Measurements from ENCODE around the gene MSH5. TPM values are rescaled to one million over a fixed set of nuclear protein-coding genes. Genes with fewer than 3 reads are reported as not detected.
A peak's percentile ranks its signal among the peaks of the same experiment; 100 is the strongest.

Gene MSH5
- total and polyA plus RNA-seq, 9 of the 15 experiments (the other 6 are each of a cell fraction or from before 2014, with no cell fraction given), result 12.5 to 104 (median 46.6) TPM

DNA sequence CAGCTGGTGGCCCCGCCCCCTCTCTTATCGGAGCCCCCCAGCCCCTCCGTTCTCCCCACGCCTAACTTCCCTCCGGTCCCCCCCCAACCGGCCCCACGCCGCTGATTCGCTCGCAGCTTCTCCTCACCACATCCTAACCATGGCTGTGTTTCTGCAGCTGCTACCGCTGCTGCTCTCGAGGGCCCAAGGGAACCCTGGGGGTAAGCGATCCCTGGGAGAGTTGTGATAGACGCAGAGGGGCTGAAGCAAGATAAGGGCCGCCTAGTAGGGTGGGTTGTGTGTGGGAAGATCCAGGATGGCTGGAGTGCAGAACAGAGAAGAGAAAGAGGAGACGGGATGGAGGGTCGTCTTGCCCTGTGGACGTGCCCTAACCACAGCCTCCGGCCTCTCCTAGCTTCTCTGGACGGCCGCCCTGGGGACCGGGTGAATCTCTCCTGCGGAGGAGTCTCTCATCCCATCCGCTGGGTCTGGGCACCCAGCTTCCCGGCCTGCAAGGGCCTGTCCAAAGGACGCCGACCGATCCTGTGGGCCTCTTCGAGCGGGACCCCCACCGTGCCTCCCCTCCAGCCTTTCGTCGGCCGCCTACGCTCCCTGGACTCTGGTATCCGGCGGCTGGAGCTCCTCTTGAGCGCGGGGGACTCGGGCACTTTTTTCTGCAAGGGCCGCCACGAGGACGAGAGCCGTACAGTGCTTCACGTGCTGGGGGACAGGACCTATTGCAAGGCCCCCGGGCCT, 16.4 kb upstream of the MSH5 start, which contains the start of gene MPIG6B (continued):
- TF ChIP-seq CBFA2T3 (IDR thresholded peaks at IDR 0.05) (peak; percentile 50), MED1 (CRISPR knock-in tag; IDR thresholded peaks at IDR 0.05; ENCODE audit: borderline replicate concordance) (no peak), ZMIZ1 (IDR thresholded peaks at IDR 0.05; ENCODE audit: low read depth in 2 of 2, low read length in 2 of 2) (no peak), MEF2D (tag; conservative IDR thresholded peaks at IDR 0.05; ENCODE audit: low read depth) (no peak), RBFOX2 (IDR thresholded peaks at IDR 0.05; ENCODE audit: low read depth, low read length) (peak; percentile 59), FOXA1 (IDR thresholded peaks at IDR 0.05; ENCODE audit: borderline replicate concordance) (no peak), HMGN3 (IDR thresholded peaks at IDR 0.05; ENCODE audit: borderline replicate concordance, extremely low read depth, insufficient read length, low read depth, low read length) (no peak), ZNF740 (CRISPR knock-in tag; IDR thresholded peaks at IDR 0.05) (no peak), ZNF740 (tag; IDR thresholded peaks at IDR 0.05) (no peak), THRA (IDR thresholded peaks at IDR 0.05) (no peak), MIER1 (IDR thresholded peaks at IDR 0.05; ENCODE audit: low read depth) (no peak)
- TF ChIP-seq, protein P1, sequence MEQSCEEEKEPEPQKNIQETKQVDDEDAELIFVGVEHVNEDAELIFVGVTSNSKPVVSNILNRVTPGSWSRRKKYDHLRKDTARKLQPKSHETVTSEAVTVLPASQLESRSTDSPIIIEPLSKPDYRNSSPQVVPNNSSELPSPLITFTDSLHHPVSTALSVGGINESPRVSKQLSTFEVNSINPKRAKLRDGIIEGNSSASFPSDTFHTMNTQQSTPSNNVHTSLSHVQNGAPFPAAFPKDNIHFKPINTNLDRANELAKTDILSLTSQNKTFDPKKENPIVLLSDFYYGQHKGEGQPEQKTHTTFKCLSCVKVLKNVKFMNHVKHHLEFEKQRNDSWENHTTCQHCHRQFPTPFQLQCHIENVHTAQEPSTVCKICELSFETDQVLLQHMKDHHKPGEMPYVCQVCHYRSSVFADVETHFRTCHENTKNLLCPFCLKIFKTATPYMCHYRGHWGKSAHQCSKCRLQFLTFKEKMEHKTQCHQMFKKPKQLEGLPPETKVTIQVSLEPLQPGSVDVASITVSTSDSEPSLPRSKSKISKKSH (CRISPR knock-in tag; IDR thresholded peaks at IDR 0.05), result no peak
- TF ChIP-seq, protein P2, sequence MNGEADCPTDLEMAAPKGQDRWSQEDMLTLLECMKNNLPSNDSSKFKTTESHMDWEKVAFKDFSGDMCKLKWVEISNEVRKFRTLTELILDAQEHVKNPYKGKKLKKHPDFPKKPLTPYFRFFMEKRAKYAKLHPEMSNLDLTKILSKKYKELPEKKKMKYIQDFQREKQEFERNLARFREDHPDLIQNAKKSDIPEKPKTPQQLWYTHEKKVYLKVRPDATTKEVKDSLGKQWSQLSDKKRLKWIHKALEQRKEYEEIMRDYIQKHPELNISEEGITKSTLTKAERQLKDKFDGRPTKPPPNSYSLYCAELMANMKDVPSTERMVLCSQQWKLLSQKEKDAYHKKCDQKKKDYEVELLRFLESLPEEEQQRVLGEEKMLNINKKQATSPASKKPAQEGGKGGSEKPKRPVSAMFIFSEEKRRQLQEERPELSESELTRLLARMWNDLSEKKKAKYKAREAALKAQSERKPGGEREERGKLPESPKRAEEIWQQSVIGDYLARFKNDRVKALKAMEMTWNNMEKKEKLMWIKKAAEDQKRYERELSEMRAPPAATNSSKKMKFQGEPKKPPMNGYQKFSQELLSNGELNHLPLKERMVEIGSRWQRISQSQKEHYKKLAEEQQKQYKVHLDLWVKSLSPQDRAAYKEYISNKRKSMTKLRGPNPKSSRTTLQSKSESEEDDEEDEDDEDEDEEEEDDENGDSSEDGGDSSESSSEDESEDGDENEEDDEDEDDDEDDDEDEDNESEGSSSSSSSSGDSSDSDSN (IDR thresholded peaks at IDR 0.05; ENCODE audit: borderline replicate concordance in 1 of 2, low read depth in 2 of 2, low read length in 2 of 2), result no peak
- TF ChIP-seq, protein P3, sequence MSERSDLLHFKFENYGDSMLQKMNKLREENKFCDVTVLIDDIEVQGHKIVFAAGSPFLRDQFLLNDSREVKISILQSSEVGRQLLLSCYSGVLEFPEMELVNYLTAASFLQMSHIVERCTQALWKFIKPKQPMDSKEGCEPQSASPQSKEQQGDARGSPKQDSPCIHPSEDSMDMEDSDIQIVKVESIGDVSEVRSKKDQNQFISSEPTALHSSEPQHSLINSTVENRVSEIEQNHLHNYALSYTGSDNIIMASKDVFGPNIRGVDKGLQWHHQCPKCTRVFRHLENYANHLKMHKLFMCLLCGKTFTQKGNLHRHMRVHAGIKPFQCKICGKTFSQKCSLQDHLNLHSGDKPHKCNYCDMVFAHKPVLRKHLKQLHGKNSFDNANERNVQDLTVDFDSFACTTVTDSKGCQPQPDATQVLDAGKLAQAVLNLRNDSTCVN (CRISPR knock-in tag; IDR thresholded peaks at IDR 0.05), result no peak
